Neutrophil (primary cell): Measurements from ENCODE around the gene COL4A1.

ENCODE experiments used
- H3K27ac ChIP-seq: fragments of 200-600 bp; sonication (generic); 2 replicates; pipeline ENCODE4 v1.5.1; 2016; ENCODE audit warnings: mild to moderate bottlenecking, moderate library complexity
- H3K27me3 ChIP-seq: fragments of 200-600 bp; sonication (generic); 2 replicates; pipeline ENCODE4 v1.6.0; 2016; ENCODE audit warnings: mild to moderate bottlenecking
- H3K36me3 ChIP-seq: fragments of 200-600 bp; sonication (generic); 2 replicates; pipeline ENCODE4 v1.5.1; 2017
- H3K4me1 ChIP-seq, 2 experiments: fragments of 200-600 bp in 1 of 2; sonication (generic) in 1 of 2; 1 replicate in 1 of 2; 2 replicates in 1 of 2; pipeline versions ENCODE4 v1.5.1 to v1.6.1; 2013 to 2016; ENCODE audit warnings: low read depth in 1 of 2, low read length in 1 of 2, mild to moderate bottlenecking in 1 of 2, moderate library complexity in 1 of 2; ENCODE audit not compliant: control insufficient read depth in 1 of 2, insufficient read depth in 1 of 2
- H3K4me3 ChIP-seq, 2 experiments: fragments of 200-600 bp in 1 of 2; sonication (generic) in 1 of 2; 1 replicate in 1 of 2; 2 replicates in 1 of 2; pipeline ENCODE4 v1.5.1; 2013 to 2016; ENCODE audit warnings: low read depth in 1 of 2, low read length in 1 of 2, mild to moderate bottlenecking in 1 of 2, moderate library complexity in 1 of 2
- H3K9me3 ChIP-seq: fragments of 200-600 bp; sonication (generic); 2 replicates; pipeline ENCODE4 v1.5.1; 2016
- TF ChIP-seq, protein P1 (sequence below): fragments of 200-600 bp; sonication (generic); IDR thresholded peaks from 2 replicates; pipeline ENCODE4 v1.5.1; 2016; ENCODE audit warnings: antibody characterized with exemption

The COL4A1 gene

DNA sequence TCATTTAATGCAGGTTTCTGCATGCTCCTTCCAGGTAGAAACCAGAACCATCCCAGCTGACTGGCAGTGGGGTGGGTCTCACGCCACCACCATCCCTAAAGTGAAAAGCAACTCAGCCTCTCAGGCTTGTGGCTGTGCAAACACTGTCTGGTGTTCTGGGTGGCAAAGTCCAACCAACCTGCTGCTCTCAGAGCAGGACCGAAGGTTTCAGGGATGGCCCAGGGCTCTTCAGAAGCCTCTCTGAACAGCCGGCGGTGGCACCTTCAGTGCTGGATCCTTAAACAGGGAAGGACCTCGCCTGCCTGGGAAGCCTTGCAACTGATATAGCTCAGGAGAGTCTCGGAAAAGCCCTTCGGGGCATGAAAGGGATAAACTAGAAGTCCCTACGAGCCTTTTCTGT is 100.8 kb downstream of the COL4A1 start:
- no peak overlapping the region for H3K27ac ChIP-seq
- no peaks in the 10 kb centered on the region for H3K36me3 ChIP-seq
- TF ChIP-seq, protein P1, sequence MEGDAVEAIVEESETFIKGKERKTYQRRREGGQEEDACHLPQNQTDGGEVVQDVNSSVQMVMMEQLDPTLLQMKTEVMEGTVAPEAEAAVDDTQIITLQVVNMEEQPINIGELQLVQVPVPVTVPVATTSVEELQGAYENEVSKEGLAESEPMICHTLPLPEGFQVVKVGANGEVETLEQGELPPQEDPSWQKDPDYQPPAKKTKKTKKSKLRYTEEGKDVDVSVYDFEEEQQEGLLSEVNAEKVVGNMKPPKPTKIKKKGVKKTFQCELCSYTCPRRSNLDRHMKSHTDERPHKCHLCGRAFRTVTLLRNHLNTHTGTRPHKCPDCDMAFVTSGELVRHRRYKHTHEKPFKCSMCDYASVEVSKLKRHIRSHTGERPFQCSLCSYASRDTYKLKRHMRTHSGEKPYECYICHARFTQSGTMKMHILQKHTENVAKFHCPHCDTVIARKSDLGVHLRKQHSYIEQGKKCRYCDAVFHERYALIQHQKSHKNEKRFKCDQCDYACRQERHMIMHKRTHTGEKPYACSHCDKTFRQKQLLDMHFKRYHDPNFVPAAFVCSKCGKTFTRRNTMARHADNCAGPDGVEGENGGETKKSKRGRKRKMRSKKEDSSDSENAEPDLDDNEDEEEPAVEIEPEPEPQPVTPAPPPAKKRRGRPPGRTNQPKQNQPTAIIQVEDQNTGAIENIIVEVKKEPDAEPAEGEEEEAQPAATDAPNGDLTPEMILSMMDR, result no peak
- H3K9me3 ChIP-seq, result no peaks in the 10 kb centered on the region
- no peaks in the 10 kb centered on the region for H3K27me3 ChIP-seq
- H3K4me3 ChIP-seq, result no peak overlapping the region
- peaks cover 9 to 11% of the 10 kb centered on the region in 2 experiments for H3K4me1 ChIP-seq

DNA sequence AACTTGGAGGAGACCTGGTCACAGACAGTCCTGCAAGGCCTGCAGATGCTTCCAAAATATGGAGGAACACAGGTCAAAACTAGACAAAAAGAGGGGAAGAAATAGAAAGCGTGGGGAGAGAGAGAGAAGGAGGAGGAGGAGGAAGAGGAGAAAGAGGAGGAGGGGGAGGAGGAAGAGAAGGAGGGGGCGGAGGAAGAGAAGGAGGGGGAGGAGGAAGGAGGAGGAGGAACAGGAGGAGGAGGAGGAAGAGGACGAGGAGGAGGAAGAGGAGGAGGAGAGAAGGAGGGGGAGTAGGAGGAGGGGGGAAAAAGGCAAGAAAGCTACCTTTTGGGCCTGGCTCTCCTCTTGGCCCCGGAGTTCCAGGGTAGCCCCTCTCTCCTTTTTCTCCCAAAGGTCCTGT is 105.8 kb downstream of the COL4A1 start:
- TF ChIP-seq, protein P1, result no peak
- Histone ChIP-seq H3K27ac (peak overlapping the region; percentile 66), H3K36me3 (no peaks in the 10 kb centered on the region), H3K27me3 (no peaks in the 10 kb centered on the region), H3K4me1 (peaks cover 16 to 20% of the 10 kb centered on the region in 2 experiments), H3K4me3 (no peak overlapping the region), H3K9me3 (no peaks in the 10 kb centered on the region)

DNA sequence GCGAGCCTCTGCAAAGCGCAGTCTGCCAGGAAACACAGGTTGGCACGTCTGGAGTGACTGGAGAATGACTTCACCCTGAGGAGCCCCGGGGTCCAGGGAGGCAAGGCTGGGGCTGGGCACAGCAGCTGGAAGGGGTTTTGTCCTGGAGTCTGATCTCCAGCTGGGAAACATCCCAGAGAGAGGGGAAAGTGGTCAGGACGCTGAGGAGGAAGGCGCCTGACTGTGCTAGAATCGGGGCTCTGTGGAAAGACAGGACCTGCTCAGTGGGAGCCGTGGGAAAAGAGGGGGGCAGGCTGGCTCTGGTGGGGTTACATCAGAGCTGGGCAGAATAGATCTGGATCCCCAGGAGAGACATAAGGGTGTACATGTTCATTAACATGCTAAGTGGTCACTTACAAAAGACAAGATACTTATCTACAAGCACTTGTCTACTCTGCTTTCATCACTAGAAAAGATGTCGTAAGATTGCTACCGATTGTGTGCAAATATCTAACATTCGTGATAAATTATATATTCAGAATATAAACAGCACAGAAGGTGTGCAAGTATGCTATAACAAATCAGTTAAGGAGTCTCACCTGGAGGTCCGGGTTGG is 106.6 kb downstream of the COL4A1 start:
- Histone ChIP-seq H3K27ac (peak overlapping the region; percentile 66), H3K36me3 (no peaks in the 10 kb centered on the region), H3K9me3 (no peaks in the 10 kb centered on the region), H3K27me3 (no peaks in the 10 kb centered on the region), H3K4me3 (no peak overlapping the region), H3K4me1 (peaks cover 16 to 20% of the 10 kb centered on the region in 2 experiments)
- TF ChIP-seq, protein P1, result no peak

DNA sequence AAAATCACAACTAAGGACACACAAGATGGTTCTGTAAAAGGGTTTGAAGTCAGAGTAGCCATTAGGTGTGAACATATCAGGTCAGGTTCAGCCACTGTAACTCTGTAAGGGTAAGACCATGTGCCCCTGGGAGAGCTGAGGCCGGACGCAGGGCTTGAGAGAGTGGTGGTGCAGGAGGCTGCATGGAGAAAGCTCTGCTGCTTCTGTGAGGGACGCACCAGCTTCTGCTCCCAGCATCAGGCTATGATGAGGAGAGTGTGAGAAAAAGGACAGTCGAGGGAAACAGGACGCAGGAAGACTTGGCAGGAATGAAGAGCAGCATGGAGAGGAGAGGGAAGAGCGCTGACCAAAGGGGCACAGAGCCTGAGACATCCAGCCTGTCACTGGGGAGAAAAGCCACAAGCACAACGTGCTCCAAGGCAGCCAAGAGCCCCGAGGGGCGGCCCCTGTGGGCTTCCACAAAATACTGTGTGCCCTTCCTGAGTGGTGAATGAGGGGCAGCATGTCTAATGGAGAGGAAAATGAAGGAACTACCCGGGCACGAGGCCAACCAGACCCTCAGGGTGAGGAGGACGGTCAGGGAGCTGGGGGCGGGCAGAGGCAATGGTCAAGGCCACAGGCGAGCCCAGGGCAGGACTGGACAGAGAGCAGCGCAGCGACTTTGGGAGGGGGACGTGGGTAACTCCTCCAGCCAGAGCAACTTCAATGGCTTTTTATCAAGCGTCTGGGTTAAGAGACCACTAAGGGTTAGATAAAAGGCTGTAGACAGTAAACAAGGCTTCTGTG is 107.7 kb downstream of the COL4A1 start:
- TF ChIP-seq, protein P1, result no peak

DNA sequence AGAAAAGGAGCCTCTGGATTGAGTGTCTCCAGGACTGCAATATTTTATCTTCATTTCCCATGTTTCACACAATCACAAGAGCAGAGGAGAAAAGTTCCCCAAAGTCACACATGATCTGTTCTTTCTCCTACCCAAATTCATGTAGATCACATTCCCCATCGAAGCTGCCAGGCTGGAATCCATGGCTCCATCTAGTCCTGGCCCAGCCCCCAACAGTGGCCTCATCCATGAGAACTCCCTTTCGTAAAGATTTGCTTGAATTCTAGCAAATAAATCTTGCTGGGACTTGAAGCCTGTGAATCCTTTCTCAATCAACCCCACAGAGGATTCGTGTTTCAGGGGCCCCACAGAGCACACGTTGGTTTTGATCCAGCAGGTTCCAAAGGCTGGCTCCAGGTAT is 109.5 kb downstream of the COL4A1 start:
- peaks cover 16 to 20% of the 10 kb centered on the region in 2 experiments for H3K4me1 ChIP-seq
- no peaks in the 10 kb centered on the region for H3K9me3 ChIP-seq
- H3K27me3 ChIP-seq, result no peaks in the 10 kb centered on the region
- no peak overlapping the region for H3K4me3 ChIP-seq
- TF ChIP-seq, protein P1, result no peak
- H3K36me3 ChIP-seq, result no peaks in the 10 kb centered on the region
- no peak overlapping the region for H3K27ac ChIP-seq

More for the DNA sequence above, 107.7 kb downstream of the COL4A1 start:
- Histone ChIP-seq H3K36me3 (no peaks in the 10 kb centered on the region), H3K4me1 (peaks cover 16 to 20% of the 10 kb centered on the region in 2 experiments), H3K27ac (no peak overlapping the region), H3K4me3 (no peak overlapping the region), H3K27me3 (no peaks in the 10 kb centered on the region), H3K9me3 (no peaks in the 10 kb centered on the region)
